Parathyroid adenoma (tissue), 2 donors: ENCODE measurements around the gene CLEC18B.
A peak's percentile ranks its signal among the peaks of the same experiment; 100 is the strongest.
"Not testable (repeated sequence)": the region's sequence is repeated elsewhere in the genome, so short reads cannot be mapped to it uniquely, and the experiment has no call there.

ENCODE experiments used
- H2AFZ ChIP-seq: fragments of 300-600 bp; sonication (generic); one replicate; pipeline ENCODE4 v1.7.0; 2017; ENCODE audit warnings: antibody characterized with exemption, mild to moderate bottlenecking
- H3K27ac ChIP-seq: fragments of 300-600 bp; sonication (generic); one replicate; pipeline ENCODE4 v1.7.0; 2017
- H3K27me3 ChIP-seq: fragments of 300-600 bp; sonication (generic); one replicate; pipeline ENCODE4 v1.7.0; 2017; ENCODE audit warnings: low read length; ENCODE audit not compliant: control insufficient read depth, insufficient read depth
- H3K36me3 ChIP-seq: fragments of 300-600 bp; sonication (generic); one replicate; pipeline ENCODE4 v1.7.0; 2017; ENCODE audit warnings: low read length; ENCODE audit not compliant: control insufficient read depth, insufficient read depth
- H3K4me1 ChIP-seq: fragments of 300-600 bp; sonication (generic); one replicate; pipeline ENCODE4 v1.7.0; 2017; ENCODE audit warnings: control low read depth
- H3K4me2 ChIP-seq: fragments of 300-600 bp; sonication (generic); one replicate; pipeline ENCODE4 v1.7.0; 2017; ENCODE audit warnings: low read length
- H3K4me3 ChIP-seq: fragments of 300-600 bp; sonication (generic); one replicate; pipeline ENCODE4 v1.7.0; 2017; ENCODE audit warnings: low read depth, low read length
- H3K79me2 ChIP-seq: fragments of 300-600 bp; sonication (generic); one replicate; pipeline ENCODE4 v1.7.0; 2017; ENCODE audit warnings: control low read depth
- H3K9ac ChIP-seq: fragments of 300-600 bp; sonication (generic); one replicate; pipeline ENCODE4 v1.7.0; 2017; ENCODE audit warnings: mild to moderate bottlenecking
- H3K9me3 ChIP-seq: fragments of 300-600 bp; sonication (generic); one replicate; pipeline ENCODE4 v1.7.0; 2017; ENCODE audit warnings: low read length; ENCODE audit not compliant: control insufficient read depth
- donor health status: primary hyperparathyroidism.

The CLEC18B gene

DNA sequence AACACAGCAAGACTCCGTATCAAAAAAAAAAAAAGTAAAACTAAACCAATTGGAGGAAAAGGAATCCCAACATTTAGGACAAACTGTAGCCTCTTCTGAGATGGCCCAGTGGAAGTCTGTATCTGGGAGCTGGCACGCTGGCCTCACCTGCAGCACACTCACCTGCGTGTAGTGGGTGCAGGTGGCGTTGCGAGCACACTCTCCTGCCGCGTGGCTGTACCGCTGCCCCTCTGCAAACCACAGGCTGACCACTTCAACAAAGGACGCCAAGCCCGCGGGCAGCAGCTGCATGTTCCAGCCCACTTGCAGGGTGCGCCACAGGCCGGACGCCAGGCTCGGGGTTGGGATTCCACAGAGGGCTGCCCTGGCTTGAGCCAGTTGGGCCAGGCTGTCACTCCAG, 3.4 kb downstream of the CLEC18B start:
- not testable (repeated sequence) for H3K36me3 ChIP-seq, H3K9me3 ChIP-seq, H3K4me1 ChIP-seq, H3K79me2 ChIP-seq, H3K27ac ChIP-seq, H3K9ac ChIP-seq, H3K27me3 ChIP-seq, H3K4me3 ChIP-seq, H3K4me2 ChIP-seq, H2AFZ ChIP-seq

DNA sequence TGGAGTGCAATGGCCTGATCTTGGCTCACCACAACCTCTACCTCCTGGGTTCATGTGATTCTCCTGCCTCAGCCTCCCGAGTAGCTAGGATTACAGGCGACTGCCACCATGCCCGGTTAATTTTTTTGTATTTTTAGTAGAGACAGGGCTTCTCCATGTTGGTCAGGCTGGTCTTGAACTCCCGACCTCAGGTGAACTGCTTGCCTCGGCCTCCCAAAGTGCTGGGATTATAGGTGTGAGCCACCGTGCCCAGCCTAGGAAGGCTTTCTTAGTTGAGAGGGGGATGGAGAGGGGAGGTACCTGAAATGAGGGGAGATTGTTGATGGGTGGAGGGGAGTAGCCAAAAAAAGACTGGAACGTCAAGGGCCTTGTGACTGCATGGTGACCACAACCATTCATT, 7.4 kb downstream of the CLEC18B start:
- H3K9ac ChIP-seq, H3K4me2 ChIP-seq, H3K27ac ChIP-seq, H3K9me3 ChIP-seq, H3K27me3 ChIP-seq, H3K4me3 ChIP-seq, H2AFZ ChIP-seq, H3K4me1 ChIP-seq, H3K36me3 ChIP-seq, H3K79me2 ChIP-seq: not testable (repeated sequence)

DNA sequence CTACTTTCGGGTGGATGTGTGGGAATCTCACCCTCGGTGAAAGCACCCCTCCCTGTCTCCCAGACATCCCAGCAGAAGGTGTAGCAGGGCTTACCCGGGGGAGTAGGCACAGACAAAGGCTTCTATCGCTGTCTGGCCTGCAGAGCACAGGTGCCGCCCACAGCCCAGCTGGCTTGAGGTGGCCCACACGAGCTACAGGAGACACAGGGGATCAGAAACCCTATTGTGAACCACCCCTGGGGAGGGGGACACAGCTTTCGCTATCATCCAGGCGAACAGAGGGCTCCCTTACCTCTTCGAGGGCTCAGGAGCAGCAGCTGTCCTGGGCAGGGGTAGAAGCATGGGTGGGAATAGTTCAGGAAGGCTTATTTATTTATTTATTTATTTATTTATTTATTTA, 7.8 kb downstream of the CLEC18B start:
- not testable (repeated sequence) for H3K4me3 ChIP-seq, H3K27ac ChIP-seq, H2AFZ ChIP-seq, H3K27me3 ChIP-seq, H3K9me3 ChIP-seq, H3K36me3 ChIP-seq, H3K4me1 ChIP-seq, H3K79me2 ChIP-seq, H3K4me2 ChIP-seq, H3K9ac ChIP-seq

DNA sequence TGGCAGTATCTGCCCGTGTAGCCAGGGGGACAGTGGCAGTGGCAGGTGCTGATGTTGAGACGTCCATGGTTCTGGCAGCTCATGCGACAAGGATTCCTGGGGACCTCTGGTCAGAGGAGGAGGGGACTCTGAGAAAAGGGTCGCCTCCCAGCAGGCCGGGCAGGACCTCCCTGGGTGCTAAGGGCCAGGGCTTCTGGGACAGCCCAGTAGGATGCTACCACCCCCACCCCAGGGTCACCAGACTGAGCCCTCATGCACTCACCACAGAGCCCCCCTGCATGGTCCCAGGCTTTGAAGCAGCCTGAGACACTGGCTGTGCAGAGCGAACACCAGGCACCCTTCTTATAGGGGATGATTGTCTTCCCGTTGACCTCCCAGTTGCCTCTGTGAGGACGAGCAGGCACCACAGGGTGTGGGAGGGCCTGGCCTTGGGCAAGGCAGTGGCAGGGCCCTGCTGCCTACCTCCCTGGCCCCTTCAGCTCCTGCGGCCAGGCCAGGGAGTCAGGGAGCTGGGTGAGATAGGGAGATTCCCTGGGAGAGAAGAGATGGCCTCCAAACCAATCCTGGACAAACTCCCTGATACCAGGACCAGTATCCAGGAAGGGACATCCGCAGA, 8.4 kb downstream of the CLEC18B start:
- not testable (repeated sequence) for H3K9me3 ChIP-seq, H3K4me3 ChIP-seq, H3K27ac ChIP-seq, H3K79me2 ChIP-seq, H2AFZ ChIP-seq, H3K4me2 ChIP-seq, H3K9ac ChIP-seq, H3K4me1 ChIP-seq, H3K36me3 ChIP-seq, H3K27me3 ChIP-seq

DNA sequence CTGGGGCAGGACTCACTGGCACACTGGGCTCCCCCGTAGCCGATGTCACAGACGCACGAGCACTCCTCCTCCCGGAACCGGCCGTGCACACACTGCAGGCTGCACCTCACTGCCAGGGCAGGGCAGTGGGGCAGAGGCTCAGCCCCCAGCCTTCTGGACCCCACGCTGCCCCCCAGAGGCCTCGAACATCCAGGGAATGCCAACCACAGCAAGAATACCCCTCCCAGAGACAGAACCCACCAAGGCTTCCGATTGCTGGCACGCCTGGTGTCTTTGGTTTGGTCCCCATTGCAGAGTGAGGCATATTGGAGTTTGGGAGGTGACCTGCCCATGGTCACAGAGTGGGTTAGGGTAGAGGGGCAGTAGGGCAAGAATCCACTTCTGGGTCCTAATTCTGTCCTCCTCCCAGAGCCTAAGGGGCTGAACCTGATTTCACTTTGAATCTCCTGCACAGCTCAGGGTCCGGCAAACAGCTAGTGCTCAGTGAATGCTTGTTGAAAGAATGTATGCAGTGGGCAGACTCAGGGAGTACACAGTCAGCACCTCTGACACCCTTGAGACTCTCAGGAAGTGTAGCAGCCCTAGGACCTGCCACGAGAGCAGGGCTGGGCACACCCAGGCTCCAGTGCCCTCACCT, 9.0 kb downstream of the CLEC18B start:
- not testable (repeated sequence) for H3K79me2 ChIP-seq, H3K4me3 ChIP-seq, H3K9ac ChIP-seq, H3K27me3 ChIP-seq, H3K36me3 ChIP-seq, H3K4me2 ChIP-seq, H3K27ac ChIP-seq, H2AFZ ChIP-seq, H3K9me3 ChIP-seq, H3K4me1 ChIP-seq

DNA sequence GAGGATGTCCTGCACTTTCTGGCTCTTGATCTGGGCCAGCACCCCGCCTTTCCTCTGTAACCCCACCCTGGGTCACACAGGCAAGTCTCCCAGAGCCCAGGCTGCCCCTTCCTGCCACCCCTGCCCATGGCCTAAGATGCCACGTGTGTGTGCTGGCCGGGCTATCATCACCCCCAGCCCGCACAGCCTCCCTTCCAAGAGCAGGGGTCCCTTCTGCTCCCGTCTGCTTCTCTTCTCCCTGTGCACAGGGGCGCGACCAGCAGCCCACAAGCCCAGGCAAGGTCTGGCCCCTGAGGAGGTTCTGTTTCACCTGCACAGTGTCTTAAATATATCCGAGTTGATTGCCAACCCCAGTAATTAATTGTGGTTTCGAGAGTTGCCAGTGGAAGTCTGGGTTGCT, 10.3 kb downstream of the CLEC18B start:
- H3K79me2 ChIP-seq, result not testable (repeated sequence)

DNA sequence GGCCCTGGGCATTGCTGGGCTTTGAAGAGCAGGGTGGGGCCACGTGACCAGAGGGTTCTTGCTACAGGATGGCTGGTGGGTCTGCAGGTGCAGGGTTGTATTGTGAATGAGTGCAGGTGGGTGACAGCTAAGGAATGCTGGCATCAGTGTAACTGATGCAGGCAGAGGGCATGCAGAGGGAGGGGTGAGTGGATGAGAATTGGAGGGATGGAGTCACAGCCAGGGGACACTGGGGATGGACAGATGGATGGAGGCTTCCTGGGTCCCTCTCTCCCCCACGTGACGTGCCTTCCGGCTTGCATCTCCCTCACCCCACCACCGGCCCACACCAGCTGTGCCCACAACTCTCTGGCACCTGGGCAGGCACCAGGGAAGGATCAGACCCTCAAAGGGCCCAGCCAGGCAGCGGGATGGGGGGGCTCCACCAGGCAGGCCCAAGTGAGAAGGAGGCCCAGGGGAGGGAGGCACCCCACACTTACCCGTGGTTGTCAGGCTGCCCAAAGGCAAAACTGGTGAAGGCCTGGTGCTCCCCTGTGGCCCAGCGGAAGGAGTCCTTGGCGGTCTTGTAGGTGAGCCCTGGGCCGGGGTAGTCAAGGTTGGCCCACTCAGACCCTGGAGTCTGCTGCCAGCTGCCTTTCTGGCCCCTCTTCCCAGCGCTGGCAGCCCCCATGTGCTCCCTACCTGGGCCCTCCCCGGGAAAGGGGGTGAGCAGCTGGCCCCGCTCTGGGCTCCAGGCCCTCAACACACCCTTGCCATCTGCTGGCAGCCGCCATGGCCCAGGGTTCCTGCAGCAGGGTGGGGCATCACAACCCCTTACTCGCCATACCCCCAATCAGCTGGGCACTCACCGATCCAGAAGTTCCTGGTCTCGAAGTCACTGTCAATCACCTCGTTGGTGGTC, 11.0 kb downstream of the CLEC18B start:
- H3K79me2 ChIP-seq, H3K9ac ChIP-seq, H2AFZ ChIP-seq, H3K27me3 ChIP-seq, H3K4me2 ChIP-seq, H3K4me3 ChIP-seq, H3K4me1 ChIP-seq, H3K9me3 ChIP-seq, H3K36me3 ChIP-seq, H3K27ac ChIP-seq: not testable (repeated sequence)

More for the DNA sequence above, 10.3 kb downstream of the CLEC18B start:
- not testable (repeated sequence) for H3K9ac ChIP-seq, H3K4me2 ChIP-seq, H3K4me3 ChIP-seq, H3K4me1 ChIP-seq, H3K36me3 ChIP-seq, H3K9me3 ChIP-seq, H2AFZ ChIP-seq, H3K27me3 ChIP-seq, H3K27ac ChIP-seq

DNA sequence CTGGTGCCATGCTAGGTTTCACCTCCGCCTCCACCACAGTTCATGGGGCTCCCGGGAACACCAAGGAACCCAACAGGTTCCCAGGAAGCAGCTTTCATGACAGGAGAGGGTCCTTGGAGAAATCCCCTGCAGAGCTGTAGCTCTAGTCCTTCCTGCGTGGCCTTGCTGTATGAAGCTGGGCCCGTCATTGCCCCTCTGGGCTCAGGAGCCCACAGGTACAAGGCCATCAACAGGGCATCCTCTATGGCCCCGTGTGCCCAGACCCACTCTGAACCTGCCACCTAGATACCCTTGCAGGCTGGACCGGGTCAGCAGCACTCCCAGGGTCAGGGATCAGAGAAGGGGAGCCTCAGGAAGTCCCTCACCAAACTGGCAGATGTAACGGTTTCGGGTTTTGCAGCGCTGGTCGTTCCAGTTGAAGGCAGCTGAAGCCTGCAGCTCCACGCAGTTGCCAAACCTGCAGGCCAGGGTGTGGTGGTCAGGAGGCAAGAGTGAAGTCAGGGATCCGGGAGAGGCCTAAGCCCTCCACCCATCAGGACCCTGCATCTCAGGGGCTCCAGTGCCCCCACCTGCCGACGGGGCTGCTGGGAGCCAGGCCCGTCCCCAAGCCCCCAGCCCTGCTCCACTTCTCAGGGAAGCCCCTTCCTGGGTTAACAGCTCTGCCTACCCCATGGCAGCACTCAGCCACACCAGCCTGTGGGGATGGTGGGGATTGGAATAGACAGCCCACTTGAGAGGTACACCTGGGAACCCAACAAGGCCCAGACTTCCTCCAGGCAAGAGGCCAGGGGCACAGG, 11.9 kb downstream of the CLEC18B start:
- H3K36me3 ChIP-seq, H3K27me3 ChIP-seq, H3K4me2 ChIP-seq, H3K27ac ChIP-seq, H3K9me3 ChIP-seq, H3K4me3 ChIP-seq, H3K9ac ChIP-seq, H3K79me2 ChIP-seq, H3K4me1 ChIP-seq, H2AFZ ChIP-seq: not testable (repeated sequence)

DNA sequence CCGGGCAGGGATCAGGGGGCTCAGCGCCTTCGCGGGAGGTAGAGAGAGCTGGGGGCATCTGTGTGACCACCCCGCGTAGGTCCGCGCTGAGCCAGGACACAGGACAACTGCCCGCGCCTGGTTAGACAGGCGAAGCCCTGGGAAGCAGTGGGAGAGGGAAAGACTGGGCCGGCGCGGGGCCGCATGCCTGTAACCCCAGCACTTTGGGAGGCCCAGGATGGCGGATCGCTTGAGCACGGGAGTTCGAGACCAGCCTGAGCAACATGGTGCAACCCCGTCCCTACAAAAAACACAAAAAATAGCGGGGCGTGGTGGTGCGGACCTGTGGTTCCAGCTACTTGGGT, 13.9 kb downstream of the CLEC18B start:
- Histone ChIP-seq H3K27ac (peak overlapping the region; percentile 71), H3K4me3 (peak overlapping the region; percentile 2), H2AFZ (peak overlapping the region; percentile 87)
- not testable (repeated sequence) for H3K9ac ChIP-seq, H3K79me2 ChIP-seq, H3K4me2 ChIP-seq, H3K4me1 ChIP-seq, H3K9me3 ChIP-seq, H3K27me3 ChIP-seq, H3K36me3 ChIP-seq

DNA sequence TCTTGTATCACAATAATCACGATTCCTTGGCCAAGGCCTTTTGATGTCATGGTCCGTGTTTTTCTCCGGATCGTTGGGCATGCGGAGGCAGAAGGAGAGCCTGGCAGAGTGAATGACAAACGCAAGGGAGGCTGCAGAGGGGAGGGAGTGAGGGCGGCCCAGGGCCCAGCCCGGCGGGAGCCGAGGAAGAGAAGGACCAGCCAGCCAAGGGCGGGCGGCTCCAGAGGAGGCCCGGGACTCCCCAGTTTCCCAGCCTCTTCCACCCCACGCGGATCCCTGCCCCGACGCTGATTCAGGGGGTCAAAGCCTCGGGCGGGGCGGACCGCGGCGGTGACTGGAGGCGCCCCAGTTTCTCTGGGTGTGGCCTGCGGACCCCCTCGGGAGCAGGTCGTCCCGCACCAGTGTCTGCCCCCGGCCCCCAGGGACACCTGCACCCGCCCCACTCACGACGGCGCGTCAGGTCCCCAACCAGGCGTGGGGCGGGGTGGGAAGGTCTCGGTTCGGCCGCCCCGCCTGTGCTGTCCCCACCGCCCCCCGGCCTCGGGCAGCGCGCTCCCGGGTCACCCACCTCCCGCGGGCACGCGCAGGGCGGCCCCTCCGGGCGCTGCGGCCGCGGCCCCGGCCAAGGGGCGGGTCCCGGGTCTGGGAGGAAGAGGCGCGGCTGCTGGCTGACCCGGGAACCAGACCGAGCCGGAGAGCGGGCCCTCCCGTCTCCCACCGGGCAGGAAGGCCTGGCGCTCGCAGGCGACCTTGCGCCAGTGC, 14.5 kb downstream of the CLEC18B start:
- not testable (repeated sequence) for H3K4me1 ChIP-seq, H3K36me3 ChIP-seq, H3K9ac ChIP-seq, H3K27me3 ChIP-seq, H3K4me2 ChIP-seq, H3K9me3 ChIP-seq, H3K79me2 ChIP-seq
- Histone ChIP-seq H3K4me3 (peak overlapping the region; percentile 2), H3K27ac (peak overlapping the region; percentile 71), H2AFZ (peak overlapping the region; percentile 87)
